Cerebellar cortex (tissue), 1 donor: Measurements from ENCODE around the gene F8.
"Not testable (repeated sequence)": the region's sequence is repeated elsewhere in the genome, so short reads cannot be mapped to it uniquely, and the experiment has no call there.

Experiments used
- DNase-seq: peaks from one replicate; pipeline ENCODE4 v3.0.0-alpha.2; 2015; ENCODE audit warnings: low spot score

Gene F8

GRCh38 chrX:154816326-154816898 is 206.1 kb downstream of the F8 start:
- not testable (repeated sequence) for DNase-seq

DNA sequence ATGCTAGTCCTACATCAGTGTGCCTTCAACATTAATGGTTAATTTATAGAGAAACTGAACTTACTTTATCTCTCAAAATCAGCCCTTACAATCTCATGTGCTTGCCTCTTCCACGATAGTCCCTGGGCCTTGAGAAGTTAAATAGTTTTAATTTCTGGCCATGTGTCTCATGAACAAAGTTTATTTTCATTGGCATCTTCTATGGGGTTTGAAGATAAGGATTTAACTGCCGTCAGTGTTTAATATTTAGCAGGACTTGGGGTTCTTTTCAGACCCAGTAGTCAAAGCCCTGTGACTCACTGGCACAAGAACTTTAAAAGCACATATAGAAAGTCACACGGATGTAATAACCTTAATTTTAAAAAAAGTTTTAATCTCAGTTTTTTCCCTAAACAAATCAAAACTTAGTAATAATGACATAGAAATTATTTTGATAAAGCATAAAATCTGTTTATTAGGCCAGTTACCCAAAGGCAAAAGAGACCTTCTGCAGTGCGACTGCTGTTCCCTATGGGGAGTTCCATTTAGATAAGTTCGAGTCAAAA is 207.2 kb downstream of the F8 start:
- DNase-seq = no peak

DNA sequence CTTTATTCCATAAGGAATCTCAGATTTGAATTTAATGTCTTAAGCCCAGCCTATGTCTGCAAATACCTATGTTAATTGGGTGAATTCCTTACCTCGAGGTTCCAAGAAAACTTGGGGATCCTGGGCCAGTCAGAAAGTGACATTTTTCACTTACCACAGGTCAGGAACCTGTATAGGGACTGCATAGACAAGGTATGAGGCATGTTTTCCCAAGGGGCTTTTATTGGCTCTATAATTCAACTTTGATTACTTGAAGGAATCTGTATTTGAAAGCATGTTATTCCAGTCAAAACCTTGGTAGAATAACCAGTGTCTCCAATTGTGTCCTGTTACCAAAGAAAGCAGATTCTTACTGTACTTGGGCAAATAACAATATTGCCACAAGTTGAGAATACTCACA is 208.7 kb downstream of the F8 start:
- no peak for DNase-seq

DNA sequence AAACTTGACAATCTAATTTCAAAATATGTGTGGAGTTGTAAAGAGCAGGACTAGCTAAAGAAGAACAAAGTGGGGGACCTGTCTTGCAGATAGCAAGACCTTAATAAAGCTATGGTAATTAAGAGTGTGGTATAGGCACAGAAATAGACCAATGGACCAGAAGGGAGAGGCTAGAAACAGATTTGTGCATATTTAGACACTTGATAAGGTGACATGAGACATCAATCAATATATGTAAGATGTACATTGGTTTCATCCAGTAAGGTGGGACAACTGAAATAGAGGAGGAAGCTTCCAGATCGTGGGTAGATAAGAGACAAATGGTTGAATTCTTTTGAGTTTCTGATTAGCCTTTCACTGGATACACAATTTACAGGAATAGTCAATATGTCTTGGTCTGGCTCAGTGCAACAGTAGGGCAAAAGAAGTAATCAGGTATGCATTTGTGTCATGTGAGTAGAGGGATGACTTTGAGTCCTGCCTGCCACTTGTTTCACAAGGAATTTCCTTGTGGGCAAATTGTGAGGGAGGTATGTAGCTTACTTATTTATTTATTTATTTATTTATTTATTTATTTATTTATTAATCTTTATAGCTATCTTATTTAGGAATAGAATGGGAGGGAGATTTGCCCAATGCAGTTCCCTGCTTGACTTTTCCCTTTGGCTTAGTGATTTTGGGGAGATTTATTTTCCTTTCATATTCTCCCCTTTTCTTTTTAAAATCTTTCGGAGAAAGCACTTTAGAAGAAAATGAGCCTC is 210.0 kb downstream of the F8 start:
- DNase-seq = no peak

DNA sequence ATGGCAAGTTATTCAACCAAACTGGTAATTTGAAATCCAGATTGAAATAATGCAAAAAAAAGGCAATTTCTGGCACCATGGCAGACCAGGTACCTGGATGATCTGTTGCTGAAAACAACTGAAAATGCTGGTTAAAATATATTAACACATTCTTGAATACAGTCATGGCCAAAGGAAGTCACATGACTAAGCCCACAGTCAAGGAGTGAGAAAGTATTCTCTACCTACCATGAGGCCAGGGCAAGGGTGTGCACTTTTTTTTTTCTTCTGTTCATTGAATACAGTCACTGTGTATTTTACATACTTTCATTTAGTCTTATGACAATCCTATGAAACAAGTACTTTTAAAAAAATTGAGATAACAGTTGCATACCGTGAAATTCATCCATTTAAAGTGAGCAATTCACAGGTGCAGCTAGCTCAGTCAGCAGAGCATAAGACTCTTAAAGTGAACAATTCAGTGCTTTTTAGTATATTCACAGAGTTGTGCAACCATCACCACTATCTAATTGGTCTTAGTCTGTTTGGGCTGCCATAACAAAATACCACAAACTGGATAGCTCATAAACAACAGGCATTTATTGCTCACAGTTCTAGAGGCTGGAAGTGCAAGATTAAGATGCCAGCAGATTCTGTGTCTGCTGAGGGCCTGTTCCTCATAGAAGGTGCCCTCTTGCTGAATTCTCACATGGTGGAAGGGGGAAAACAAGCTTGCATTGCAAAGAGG is 212.4 kb downstream of the F8 start:
- no peak for DNase-seq

DNA sequence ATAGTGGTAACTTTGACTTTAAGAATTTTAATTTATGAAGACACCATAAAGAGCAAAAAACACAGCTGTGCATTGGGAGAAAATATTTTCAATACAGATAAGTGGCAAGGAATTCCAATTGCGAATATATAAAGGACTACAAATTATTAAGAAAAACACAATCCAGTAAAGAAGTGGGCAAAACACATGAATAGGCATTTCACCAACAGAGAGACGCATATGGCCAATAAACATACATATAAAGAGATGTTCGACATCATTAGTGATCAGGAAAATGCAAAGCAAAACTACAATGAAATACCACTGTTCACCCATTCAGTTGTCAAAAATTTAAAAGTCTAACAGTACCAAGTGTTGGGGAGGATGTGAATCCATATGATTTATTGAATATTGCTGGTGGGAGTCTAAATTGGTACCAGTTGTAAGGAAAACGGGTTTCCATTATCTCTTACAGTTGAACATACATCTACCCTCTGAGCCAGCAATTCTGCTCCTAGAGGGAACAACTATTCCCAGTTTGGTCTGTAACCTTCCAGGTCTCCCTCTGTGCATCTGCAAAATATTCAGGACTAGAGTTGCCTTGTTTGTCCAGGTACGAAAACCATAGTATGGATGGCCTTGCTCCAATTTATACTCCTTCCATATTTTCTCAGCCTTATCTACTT is 215.6 kb downstream of the F8 start:
- DNase-seq = no peak

DNA sequence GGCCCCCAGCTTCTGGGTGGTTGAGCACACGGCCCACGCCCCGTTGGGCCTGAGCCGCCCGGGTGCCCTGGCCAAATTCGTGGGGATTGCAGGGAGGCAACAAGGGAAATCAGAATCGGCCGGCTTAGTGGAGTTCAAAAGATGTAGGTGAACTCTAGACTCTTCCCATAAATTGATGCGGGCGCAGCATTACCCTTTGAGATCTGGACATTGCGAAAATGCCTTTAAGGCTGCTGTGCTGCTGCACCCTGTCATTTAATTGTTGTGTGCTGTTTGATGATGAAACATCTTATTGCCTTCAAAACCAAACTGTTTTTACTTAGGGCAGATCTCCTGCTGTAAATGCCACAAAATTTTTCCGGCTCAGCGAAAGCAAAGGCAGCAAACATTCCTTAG is 216.8 kb downstream of the F8 start:
- no peak for DNase-seq

GRCh38 chrX:154804957-154805695 is 217.4 kb downstream of the F8 start, which contains the start of gene MPP1:
Gene MPP1, minus strand, starts transcription at chrX:154805485. Its CDS starts 112 bp downstream, at chrX:154805373.
- DNase-seq = peak; percentile 71

GRCh38 chrX:154804261-154804956 is 218.1 kb downstream of the F8 start:
- DNase-seq = peak; percentile 1

DNA sequence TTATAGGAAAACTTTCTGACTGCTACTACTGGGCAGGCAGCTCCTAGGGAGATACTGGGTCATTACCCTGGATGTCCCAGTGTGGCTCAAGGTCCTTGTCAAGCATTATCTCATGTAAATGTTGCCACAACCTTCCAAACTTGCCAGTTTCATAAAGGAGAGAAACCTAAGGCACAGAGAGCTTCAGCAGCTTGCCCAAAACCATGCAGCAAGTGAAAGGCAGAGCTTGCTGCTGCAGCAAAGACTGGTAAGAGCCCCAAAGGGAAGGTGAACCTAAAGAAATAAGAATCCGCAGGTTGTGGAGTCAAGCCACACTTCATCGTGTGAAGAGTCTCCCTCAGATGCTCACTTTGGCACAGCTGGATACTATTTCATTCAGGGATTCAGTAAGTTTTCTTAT is 219.6 kb downstream of the F8 start:
- no peak for DNase-seq

DNA sequence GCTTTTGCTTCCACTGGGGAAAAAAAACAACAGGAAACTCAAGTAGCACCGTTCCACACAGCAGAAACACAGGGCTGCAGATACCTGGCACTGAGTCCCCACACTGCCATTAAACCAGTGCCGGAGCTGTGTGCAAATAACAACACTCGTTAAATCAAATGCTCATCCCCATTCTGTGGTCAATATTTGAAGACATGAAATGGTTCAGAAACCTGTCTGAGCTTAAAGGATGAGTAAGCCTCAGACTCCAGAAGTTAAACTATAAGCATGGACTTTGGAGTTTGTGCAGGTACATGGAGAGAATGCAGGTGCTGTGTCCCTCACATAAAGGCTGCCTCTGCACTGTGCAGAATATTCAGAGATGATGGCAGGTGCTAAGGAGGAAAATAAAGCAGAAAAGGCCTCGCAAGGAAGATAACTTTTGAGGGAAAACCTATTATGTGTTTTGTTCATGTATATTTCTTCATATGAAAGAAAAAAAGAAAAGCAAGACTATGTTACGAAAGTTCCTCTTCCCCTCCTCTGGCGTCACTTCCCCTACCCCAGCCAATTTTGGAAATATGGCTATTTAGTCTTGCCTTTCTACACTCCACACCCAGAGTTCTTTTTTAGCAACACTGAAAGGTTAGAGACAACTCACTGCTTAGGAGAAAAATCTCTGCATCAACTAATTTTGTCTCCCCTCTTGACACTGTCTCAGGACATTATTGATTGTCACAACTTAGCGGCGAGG is 221.9 kb downstream of the F8 start:
- DNase-seq = no peak

DNA sequence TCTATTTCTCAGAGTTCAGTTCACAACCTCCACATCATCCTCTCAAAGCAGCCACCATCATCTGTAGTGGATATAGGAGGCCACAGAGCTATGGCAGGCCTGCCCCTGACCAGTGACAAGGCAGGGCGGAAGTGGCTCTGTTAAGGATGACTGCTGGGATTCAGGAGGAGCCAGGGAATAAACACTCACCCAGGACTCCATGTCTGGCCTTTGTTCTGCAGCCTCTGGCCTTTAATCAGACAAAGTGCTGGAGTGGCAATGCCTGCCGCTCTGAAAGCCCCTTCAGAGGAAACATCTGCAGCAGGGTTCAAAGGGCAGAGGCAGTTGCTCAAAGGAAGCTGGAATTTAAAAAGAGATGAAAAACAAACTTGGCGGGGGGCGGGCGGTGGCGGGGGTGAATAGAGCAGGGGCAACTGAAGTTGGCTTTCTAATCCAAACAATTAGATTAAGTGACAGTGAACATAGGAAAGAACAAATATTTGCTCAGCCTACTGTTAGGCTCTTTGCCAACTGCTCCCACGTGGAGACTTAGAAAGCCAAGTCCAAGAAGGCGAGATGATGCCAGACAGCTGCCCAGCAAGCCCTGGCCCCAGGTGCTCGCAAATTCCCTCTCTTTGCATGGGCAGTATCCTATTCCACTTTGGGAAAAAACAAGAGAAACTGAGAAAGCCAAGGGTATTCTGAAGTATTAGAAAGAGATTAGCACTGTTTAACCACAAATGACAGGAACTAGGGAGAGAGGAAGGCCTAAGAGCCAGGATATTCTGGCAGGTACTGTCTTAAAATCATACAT is 222.8 kb downstream of the F8 start:
- DNase-seq = no peak

- no peak for DNase-seq
Measured at GRCh38 chrX:154797006-154797405, 225.5 kb downstream of the F8 start.

- DNase-seq = no peak
Measured at GRCh38 chrX:154795016-154795415, 227.5 kb downstream of the F8 start.

DNA sequence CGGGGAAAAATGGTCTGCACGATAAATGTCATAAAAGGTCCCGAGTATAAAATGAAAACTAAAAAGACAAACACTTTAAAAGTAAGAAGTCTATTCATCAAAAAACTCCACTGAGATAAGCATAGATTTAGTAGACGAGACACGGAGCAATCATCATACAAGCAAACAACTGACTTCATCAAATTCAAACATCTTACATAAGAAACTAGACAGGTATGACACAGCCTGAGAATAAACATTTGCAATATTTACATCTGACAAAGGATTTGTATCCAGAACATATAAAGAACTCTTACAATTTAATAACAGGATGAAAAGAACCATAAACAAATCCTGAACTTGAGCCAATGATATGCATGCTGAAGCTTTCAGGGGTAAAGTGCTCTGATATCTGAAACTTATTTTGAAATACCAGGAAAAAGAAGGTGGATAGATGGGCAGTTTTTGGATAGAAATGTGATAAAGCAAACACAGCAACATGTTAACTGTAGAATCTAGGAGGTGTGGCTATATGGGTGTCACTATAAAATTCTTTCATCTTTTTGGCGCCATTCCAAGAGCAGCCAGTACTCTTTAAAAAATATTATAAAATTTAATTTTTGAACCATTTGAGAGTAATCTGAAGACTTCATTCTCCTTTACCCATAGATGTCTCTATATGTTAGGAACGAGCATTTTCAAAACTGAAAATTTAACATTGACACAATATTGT is 229.3 kb downstream of the F8 start:
- DNase-seq = no peak

GRCh38 chrX:154791939-154792338 is 230.6 kb downstream of the F8 start:
- no peak for DNase-seq

DNA sequence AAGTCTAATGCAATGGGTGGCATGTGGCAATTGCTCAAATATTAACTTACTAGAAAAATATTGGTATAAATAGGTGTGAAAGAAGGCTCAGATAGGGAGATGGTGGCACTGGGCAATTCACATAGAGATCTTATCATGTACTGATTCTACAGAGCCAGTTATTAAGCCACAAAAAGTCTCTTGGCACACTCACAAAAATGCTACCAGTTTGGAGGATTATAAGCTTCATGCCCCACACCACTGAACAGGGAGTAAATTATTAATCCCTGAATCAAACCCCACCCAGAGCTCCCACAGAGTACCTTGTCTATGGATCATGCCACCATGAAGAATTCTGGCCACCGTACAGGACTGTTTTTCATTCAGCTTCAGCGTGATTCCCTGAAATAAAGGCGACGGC is 231.1 kb downstream of the F8 start:
- DNase-seq = no peak
